ENCODE results near the gene APOBEC3H.

APOBEC3H gene

DNA sequence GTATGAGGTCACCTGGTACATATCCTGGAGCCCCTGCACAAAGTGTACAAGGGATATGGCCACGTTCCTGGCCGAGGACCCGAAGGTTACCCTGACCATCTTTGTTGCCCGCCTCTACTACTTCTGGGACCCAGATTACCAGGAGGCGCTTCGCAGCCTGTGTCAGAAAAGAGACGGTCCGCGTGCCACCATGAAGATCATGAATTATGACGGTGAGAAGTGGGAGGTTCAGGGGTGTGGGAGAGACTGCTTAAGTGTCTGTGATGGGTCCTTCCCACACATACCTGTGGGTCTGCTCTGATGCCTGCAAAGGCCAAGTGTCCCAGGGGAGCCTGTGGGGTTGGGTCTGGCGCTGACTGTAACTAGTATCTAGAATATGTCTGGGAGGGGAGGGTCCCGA is 16.0 kb upstream of the APOBEC3H start:
- DNase-seq (ENCODE audit: low read depth): no peak

DNA sequence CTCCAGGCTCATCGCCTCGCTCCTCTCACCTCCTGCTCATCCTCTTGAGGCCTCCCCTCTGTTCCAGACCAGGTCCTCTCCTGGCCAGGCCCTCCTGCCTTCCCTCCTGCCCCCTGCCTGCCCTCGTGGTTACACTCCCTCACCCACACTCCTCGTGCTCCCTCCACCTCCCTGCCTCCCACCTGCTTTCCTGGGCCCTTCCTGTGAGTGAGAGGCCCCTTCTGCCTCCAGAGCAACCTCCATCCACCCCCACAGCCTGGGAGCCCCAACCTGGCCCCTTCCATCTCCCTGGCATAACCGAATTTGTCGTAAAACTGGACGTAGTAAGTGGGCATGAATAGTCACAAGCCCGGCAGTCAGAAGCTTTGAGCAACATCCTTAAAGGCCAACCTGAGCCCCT is 15.4 kb upstream of the APOBEC3H start:
- no peak for DNase-seq (ENCODE audit: low read depth)

DNA sequence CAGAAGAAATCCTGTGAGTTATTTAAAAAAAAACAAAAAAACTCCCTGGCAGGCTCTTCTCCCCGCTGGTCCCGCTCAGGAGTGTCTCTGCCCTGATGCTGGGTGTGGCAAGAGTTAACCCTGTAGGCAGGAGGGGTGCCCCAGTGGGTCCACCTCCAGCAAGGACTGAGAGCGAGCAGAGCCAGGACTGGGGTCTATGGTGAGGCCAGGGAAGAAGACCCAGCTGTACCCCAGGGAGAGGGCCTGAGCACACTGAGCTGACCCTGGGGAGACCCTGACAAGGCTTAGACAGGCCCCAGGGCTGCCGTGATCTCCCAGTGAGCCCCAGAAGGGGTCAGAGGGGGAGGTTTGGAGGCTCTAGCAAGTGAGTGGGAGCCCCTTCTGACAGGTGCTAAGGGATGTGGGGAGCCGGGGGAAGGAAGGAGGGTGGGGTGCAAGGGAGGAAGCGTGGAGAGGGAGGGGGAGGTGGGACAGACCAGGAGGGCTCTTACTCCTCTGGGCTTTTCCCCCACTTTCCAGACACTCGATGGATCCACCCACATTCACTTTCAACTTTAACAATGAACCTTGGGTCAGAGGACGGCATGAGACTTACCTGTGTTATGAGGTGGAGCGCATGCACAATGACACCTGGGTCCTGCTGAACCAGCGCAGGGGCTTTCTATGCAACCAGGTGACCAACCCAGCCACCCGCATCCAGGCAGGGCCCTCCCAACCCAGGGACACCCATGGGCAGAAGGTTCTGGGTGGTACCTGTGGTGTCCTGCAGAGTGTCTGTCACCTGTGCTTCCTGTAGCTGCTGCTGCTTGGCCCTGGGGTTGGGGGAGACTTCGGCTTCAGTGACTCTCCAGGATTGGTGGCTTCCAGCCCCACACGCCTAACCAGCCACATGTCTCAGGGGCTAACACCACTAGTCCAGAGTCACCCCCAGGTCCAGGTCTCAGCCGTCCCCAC is 13.6 kb upstream of the APOBEC3H start:
- DNase-seq (ENCODE audit: low read depth): no peak

- DNase-seq (ENCODE audit: low read depth): no peak
These were observed 12.4 kb upstream of the APOBEC3H start for GRCh38 chr22:39084666-39085065.

DNA sequence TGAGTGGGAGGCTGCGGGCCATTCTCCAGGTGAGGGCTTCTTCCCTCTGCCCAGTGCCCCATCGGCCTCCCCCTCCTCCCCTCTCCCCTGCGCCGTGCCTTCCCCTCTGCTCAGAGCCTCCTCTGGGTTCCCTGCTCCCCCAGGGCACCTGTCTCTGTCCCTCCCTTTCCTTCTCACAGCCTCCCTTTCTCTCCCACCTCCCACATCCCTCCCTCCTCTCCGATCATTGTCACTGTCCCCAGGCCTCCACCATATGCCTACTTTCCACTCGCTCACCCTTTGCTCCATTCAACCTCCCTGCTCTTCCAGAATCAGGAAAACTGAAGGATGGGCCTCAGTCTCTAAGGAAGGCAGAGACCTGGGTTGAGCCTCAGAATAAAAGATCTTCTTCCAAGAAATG is 9.9 kb upstream of the APOBEC3H start:
- DNase-seq (ENCODE audit: low read depth): no peak

- no peak for DNase-seq (ENCODE audit: low read depth)
These were observed 9.0 kb upstream of the APOBEC3H start for GRCh38 chr22:39087881-39088684.

DNA sequence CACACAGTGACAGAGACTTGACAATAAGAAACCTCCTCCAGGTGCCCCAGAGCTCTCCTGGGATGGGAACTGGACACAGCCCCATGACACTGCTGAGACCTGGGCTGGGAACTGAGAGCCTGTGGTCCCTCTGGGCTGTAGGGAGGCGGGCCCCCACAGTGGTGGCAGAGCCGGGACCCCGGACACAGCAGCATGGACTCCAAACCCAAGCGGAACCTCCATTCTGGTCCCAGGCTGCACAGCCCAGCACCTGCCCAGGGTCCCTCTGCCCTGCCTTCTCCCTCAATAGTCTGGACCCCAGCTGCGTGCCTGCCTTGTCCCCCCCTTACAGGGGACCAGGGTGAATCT is 8.4 kb upstream of the APOBEC3H start:
- DNase-seq (ENCODE audit: low read depth): no peak

DNA sequence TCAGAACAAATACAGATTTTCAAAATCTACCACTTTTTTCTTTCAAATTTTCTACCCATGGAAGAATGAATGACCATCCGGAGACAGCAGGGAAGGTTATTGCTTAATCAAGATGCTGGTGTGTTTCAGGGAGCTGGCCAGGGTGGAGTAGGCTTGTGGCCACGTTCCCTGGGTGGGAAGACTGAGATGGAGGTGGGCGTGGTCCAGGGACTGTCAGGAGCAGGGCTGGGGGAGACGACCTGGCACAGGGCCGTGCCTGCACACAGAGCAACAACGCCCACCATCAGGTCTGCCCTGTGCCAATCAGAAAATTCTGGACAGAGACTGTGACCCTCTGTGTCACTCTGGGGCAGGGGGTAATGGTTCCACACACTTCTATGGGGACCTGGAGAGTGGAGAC is 7.1 kb upstream of the APOBEC3H start:
- DNase-seq (ENCODE audit: low read depth): no peak

GRCh38 chr22:39090426-39091064 is 6.5 kb upstream of the APOBEC3H start:
- DNase-seq (ENCODE audit: low read depth): peak; percentile 91

DNA sequence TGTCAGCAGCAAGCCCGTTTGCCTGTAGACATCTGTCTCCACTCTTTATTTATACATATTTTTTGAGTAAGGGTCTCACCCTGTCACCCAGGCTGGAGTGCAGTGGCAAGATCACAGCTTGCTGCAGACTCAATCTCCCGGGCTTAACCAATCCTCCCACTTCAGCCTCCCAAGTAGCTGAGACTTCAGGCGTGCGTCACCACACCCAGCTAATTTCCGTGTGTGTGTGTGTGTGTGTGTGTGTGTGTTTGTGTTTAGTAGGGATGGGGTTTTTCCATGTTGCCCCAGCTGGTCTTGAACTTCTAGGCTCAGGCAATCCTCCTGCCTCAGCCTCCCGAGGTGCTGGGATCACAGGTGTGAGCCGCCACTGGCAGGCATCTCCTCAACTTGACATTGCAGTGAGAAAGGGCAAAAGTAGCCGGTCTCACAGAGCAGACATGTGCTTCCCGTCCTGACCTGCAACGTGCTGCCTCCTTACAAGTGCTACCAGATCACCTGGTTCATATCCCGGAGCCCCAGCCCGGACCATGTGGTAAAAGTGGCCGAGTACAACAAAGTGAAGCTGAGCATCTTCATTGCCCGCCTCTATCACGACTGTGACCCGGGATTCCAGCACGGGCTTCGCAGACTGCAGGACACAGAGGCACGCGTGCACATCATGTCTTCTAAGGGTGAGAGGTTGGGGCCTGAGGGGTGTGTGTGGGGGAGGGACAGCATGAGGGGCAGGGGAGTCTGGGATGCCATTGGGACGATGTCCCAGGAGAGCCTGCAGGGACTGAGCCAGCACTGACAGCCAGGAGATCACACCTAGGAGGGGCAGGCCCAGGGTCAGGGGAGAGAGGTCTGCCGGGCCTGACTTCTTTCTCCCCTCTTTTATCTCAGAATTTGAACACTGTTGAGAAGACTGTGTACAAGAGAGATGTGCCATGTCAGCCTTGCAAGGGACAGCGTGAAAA is 5.6 kb upstream of the APOBEC3H start:
- peak; percentile 55 for DNase-seq (ENCODE audit: low read depth)

GRCh38 chr22:39092111-39092862 is 4.8 kb upstream of the APOBEC3H start:
- no peak for DNase-seq (ENCODE audit: low read depth)

DNA sequence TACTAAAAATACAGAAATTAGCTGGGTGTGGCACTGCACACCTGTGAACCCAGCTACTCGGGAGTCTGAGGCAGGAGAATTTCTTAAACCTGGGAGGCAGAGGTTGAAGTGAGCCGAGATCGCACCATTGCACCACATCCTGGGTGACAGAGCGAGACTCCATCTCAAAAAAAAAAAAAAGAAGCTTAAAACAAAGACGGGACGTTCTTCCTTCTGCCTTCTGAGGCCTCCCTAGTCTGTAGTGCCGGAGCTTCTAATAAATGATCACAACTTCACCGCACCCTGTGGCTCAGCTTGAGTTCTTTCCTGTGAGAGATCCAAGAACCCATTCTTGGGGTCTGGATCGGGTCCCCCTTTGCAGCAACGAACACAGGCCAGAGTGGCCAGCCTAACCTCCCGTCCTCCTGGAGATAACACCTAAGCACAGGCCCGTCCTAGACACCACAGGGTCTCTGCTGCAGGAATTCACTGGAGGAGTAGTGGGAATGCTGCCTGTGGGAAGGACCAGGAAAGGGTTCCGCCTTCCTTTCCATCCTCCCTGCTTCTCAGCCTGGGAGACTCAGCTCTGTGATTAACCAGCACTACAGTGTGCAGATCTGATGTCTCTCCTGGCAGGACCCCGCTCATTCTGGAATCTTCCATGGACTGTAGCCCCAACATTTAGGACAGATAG is 2.2 kb upstream of the APOBEC3H start:
- peak; percentile 32 for DNase-seq (ENCODE audit: low read depth)

- no peak for DNase-seq (ENCODE audit: low read depth)
These were observed 1.1 kb upstream of the APOBEC3H start for GRCh38 chr22:39095971-39096370.

DNA sequence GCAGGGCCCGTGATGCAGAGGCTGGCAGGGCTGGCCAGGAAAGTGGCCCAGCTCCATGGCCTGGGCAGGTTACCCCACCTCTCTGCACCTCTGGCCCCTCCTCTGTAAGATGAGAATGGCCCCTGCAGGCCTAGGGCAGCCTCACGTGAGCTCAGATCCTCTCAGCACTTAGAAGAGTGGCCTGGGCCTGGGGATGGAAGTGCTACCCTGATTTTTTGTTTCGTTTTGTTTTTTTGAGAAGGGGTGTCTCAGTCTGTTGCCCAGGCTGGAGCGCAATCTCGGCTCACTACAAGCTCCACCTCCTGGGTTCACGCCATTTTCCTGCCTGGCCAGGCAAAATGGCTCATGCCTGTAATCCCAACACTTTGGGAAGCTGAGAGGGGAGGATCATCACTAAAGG is 982 bp downstream of the APOBEC3H start:
- no peak for DNase-seq (ENCODE audit: low read depth)

DNA sequence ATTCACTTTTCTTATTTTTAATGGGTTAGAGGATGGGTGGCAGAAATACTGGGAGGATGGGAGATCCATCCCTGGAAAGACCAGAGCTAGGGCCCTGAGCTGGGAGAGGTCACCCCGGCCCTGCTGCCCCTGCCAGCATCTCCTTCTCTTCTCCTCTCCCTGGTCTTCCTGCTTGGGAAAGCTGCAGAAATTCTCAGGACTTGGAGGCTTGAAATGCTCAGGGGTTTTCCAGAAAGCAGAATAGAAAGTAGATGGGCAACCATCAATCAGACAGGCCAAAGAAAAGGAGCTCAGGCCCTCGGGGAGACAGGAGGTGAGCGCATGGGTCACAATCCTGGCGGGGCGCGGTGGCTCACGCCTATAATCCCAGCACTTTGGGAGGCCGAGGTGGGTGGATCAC is 1.5 kb downstream of the APOBEC3H start:
- DNase-seq (ENCODE audit: low read depth): no peak

GRCh38 chr22:39101226-39101625 is 4.2 kb downstream of the APOBEC3H start:
- no peak for DNase-seq (ENCODE audit: low read depth)

GRCh38 chr22:39103431-39103830 is 6.4 kb downstream of the APOBEC3H start:
- no peak for DNase-seq (ENCODE audit: low read depth)

DNA sequence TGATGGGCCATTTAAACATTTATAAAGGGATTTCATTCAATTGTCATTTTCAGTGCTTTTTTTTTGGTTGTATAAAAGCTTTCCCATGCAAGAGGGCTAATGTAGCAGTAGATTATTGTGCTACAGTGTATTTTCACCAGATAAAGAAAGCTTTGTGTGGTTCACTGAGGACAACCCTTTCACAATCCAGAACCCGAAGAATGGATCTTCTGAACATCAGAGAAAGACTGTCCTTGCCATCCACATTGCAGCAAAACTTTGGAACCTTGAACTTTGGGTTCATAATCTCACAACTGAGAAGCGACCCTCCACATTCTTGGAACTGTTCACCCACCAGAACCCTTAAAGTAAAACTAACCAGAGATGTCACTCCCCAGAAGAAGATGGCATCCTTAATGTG is 9.3 kb downstream of the APOBEC3H start:
- no peak for DNase-seq (ENCODE audit: low read depth)

DNA sequence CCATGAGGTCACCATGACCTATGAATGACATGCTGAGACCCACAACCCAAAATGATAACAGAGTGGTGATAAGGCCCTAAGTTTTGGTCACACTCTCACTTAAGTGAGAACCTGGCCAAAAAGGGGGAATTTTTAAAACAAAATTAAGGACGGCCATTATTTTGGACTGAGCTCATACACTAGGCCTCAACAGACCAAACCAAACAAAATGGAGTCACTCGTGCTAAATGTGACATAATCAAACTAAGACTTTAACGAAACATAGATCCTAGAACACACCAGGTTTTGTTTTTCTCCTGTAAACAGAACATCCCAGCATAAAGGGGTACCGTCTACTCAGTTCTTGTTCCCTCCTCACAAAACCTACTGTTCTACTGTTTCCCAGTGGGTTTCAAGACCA is 11.4 kb downstream of the APOBEC3H start:
- no peak for DNase-seq (ENCODE audit: low read depth)

- DNase-seq (ENCODE audit: low read depth): no peak
These were observed 12.3 kb downstream of the APOBEC3H start for GRCh38 chr22:39109361-39109760.

Data from T-helper 22 cell (primary cell).